Activated naive CD4-positive, alpha-beta T cell treated with anti-CD3 and anti-CD28 coated beads, Interleukin-2, amount 50 U/mL, for 24 hours (primary cell): Measurements from ENCODE around the gene LRRK1.

Source experiments
- H3K27ac Mint-ChIP-seq: one replicate; pipeline ENCODE4 v1.8.0; 2021; ENCODE audit warnings: mild to moderate bottlenecking, mixed read lengths
- H3K27me3 Mint-ChIP-seq: one replicate; pipeline ENCODE4 v1.8.0; 2021; ENCODE audit warnings: mixed read lengths
- H3K36me3 Mint-ChIP-seq: one replicate; pipeline ENCODE4 v1.8.0; 2021; ENCODE audit warnings: mixed read lengths
- H3K4me1 Mint-ChIP-seq: one replicate; pipeline ENCODE4 v1.8.0; 2021; ENCODE audit warnings: mixed read lengths
- H3K4me3 Mint-ChIP-seq: one replicate; pipeline ENCODE4 v1.8.0; 2021; ENCODE audit warnings: mild to moderate bottlenecking, mixed read lengths
- H3K9me3 Mint-ChIP-seq: one replicate; pipeline ENCODE4 v1.8.0; 2021; ENCODE audit warnings: mixed read lengths

Gene LRRK1

GRCh38 chr15:101059381-101060341, 140.5 kb downstream of the LRRK1 start:
- H3K27me3 Mint-ChIP-seq, result no peaks in the 10 kb centered on the region
- H3K36me3 Mint-ChIP-seq, result no peaks in the 10 kb centered on the region
- H3K4me3 Mint-ChIP-seq, result no peak overlapping the region
- H3K27ac Mint-ChIP-seq, result no peak overlapping the region
- H3K9me3 Mint-ChIP-seq, result no peaks in the 10 kb centered on the region
- no peaks in the 10 kb centered on the region for H3K4me1 Mint-ChIP-seq

- Mint-ChIP-seq H3K4me3 (no peak overlapping the region), H3K4me1 (no peaks in the 10 kb centered on the region), H3K9me3 (no peaks in the 10 kb centered on the region), H3K27me3 (no peaks in the 10 kb centered on the region), H3K36me3 (no peaks in the 10 kb centered on the region), H3K27ac (no peak overlapping the region)
These were observed 141.7 kb downstream of the LRRK1 start for GRCh38 chr15:101060576-101061551.

GRCh38 chr15:101062063-101062462, 142.9 kb downstream of the LRRK1 start:
- Mint-ChIP-seq H3K36me3 (no peaks in the 10 kb centered on the region), H3K27ac (no peak overlapping the region), H3K4me1 (no peaks in the 10 kb centered on the region), H3K9me3 (no peaks in the 10 kb centered on the region), H3K4me3 (no peak overlapping the region), H3K27me3 (no peaks in the 10 kb centered on the region)

- no peaks in the 10 kb centered on the region for H3K4me1 Mint-ChIP-seq
- no peaks in the 10 kb centered on the region for H3K9me3 Mint-ChIP-seq
- H3K27ac Mint-ChIP-seq, result no peak overlapping the region
- no peaks in the 10 kb centered on the region for H3K36me3 Mint-ChIP-seq
- no peak overlapping the region for H3K4me3 Mint-ChIP-seq
- H3K27me3 Mint-ChIP-seq, result no peaks in the 10 kb centered on the region
These were observed 143.5 kb downstream of the LRRK1 start for GRCh38 chr15:101062471-101063171.

DNA sequence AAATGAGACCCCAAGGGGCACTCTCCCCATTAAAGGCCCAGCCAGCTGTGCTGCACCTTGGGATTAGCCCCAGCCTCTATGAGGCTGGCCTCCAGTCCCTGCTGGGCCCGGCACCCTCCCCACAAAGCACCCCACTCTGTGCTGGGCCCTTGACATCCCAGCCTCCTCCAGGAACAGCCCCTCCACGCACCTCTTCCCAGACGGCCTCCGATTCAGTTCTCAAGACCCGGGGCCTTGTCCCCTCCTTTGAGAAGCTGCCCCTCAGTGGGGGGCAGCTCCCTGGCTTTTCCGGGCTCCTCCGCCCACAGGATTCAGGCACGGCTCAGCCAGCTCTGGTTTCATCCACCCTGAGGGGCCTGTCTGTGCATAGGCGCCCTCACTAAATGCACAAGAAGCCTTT, 144.1 kb downstream of the LRRK1 start:
- Mint-ChIP-seq H3K27me3 (no peaks in the 10 kb centered on the region), H3K9me3 (no peaks in the 10 kb centered on the region), H3K4me1 (no peaks in the 10 kb centered on the region), H3K36me3 (no peaks in the 10 kb centered on the region), H3K4me3 (no peak overlapping the region), H3K27ac (no peak overlapping the region)

- Mint-ChIP-seq H3K9me3 (no peaks in the 10 kb centered on the region), H3K27ac (no peak overlapping the region), H3K27me3 (no peaks in the 10 kb centered on the region)
These were observed 145.0 kb downstream of the LRRK1 start for GRCh38 chr15:101063891-101064794.

DNA sequence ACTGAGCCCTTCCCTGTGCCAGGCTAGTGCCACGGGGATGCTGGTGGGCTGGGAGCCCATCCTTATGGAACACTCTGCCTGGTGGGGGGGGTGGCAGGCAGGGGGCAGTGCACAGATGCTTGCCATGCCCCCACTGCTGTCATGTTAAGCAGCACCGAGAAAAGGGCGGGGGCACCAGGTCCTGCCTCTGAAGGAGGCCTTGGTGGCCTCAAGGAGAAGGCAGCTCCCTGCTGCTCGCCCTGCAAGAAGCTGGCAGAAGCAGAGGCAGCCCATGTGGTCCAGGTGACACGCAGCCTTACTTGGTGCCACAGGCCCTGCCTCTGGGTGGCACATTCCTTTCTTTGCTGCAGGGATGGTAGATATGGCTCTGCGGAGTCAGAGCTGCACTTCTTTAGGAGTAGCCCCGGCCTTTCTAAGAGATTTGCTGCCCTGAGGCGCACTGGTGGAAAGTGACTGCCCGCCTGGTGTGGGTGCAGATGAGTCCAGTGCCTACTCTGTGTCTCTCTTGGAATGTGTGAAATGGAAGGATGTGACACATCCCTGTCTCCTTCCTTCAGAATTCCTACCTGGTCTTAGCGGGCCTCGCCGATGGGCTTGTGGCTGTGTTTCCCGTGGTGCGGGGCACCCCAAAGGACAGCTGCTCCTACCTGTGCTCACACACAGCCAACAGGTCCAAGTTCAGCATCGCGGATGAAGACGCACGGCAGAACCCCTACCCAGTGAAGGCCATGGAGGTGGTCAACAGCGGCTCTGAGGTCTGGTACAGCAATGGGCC, 145.8 kb downstream of the LRRK1 start:
- Mint-ChIP-seq H3K9me3 (no peaks in the 10 kb centered on the region), H3K36me3 (no peaks in the 10 kb centered on the region), H3K4me3 (no peak overlapping the region), H3K27me3 (no peaks in the 10 kb centered on the region), H3K27ac (no peak overlapping the region), H3K4me1 (no peaks in the 10 kb centered on the region)

More at GRCh38 chr15:101063891-101064794, 145.0 kb downstream of the LRRK1 start:
- Mint-ChIP-seq H3K4me1 (no peaks in the 10 kb centered on the region), H3K4me3 (no peak overlapping the region), H3K36me3 (no peaks in the 10 kb centered on the region)

DNA sequence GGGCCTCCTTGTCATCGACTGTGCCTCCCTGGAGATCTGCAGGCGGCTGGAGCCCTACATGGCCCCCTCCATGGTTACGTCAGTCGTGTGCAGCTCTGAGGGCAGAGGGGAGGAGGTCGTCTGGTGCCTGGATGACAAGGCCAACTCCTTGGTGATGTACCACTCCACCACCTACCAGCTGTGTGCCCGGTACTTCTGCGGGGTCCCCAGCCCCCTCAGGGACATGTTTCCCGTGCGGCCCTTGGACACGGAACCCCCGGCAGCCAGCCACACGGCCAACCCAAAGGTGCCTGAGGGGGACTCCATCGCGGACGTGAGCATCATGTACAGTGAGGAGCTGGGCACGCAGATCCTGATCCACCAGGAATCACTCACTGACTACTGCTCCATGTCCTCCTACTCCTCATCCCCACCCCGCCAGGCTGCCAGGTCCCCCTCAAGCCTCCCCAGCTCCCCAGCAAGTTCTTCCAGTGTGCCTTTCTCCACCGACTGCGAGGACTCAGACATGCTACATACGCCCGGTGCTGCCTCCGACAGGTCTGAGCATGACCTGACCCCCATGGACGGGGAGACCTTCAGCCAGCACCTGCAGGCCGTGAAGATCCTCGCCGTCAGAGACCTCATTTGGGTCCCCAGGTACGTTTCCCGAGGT, 146.5 kb downstream of the LRRK1 start:
- H3K27me3 Mint-ChIP-seq, result no peaks in the 10 kb centered on the region
- H3K4me1 Mint-ChIP-seq, result peaks cover 5% of the 10 kb centered on the region
- H3K36me3 Mint-ChIP-seq, result no peaks in the 10 kb centered on the region
- no peaks in the 10 kb centered on the region for H3K9me3 Mint-ChIP-seq
- H3K27ac Mint-ChIP-seq, result no peak overlapping the region
- H3K4me3 Mint-ChIP-seq, result no peak overlapping the region

- Mint-ChIP-seq H3K4me1 (peaks cover 8% of the 10 kb centered on the region), H3K36me3 (no peaks in the 10 kb centered on the region), H3K27ac (no peak overlapping the region), H3K4me3 (no peak overlapping the region), H3K9me3 (no peaks in the 10 kb centered on the region), H3K27me3 (no peaks in the 10 kb centered on the region)
These were observed 147.6 kb downstream of the LRRK1 start for GRCh38 chr15:101066501-101067408.

GRCh38 chr15:101067660-101068522, 148.7 kb downstream of the LRRK1 start:
- Mint-ChIP-seq H3K27ac (no peak overlapping the region), H3K36me3 (no peaks in the 10 kb centered on the region), H3K9me3 (no peaks in the 10 kb centered on the region), H3K27me3 (no peaks in the 10 kb centered on the region), H3K4me1 (peaks cover 8% of the 10 kb centered on the region), H3K4me3 (no peak overlapping the region)

DNA sequence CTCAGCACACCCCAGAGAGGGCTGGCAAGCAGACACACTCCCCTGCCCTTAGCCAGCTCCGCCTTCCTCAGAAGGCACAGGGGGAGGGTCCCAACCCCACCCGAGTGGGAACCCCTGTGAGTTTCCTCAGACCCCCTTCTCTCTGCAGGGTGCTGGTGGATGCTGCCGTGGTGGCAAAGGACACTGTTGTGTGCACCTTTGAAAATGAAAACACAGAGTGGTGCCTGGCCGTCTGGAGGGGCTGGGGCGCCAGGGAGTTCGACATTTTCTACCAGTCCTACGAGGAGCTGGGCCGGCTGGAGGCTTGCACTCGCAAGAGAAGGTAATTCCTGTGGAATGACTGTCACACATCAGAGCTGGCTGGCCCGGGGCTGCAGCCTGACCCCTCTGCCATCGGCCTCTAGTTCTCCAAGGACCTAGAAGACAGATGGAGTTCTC, 149.4 kb downstream of the LRRK1 start:
- Mint-ChIP-seq H3K27ac (no peak overlapping the region), H3K4me3 (no peak overlapping the region), H3K4me1 (peaks cover 8% of the 10 kb centered on the region), H3K9me3 (no peaks in the 10 kb centered on the region), H3K36me3 (no peaks in the 10 kb centered on the region), H3K27me3 (no peaks in the 10 kb centered on the region)
